ENCODE results near the gene EVL. TPM values are rescaled to one million over a fixed set of nuclear protein-coding genes. Genes with fewer than 3 reads are reported as not detected.

The EVL gene
- total RNA-seq, 3 donors from 2014 or later = 32.0 to 42.8 (median 36.0) TPM

DNA sequence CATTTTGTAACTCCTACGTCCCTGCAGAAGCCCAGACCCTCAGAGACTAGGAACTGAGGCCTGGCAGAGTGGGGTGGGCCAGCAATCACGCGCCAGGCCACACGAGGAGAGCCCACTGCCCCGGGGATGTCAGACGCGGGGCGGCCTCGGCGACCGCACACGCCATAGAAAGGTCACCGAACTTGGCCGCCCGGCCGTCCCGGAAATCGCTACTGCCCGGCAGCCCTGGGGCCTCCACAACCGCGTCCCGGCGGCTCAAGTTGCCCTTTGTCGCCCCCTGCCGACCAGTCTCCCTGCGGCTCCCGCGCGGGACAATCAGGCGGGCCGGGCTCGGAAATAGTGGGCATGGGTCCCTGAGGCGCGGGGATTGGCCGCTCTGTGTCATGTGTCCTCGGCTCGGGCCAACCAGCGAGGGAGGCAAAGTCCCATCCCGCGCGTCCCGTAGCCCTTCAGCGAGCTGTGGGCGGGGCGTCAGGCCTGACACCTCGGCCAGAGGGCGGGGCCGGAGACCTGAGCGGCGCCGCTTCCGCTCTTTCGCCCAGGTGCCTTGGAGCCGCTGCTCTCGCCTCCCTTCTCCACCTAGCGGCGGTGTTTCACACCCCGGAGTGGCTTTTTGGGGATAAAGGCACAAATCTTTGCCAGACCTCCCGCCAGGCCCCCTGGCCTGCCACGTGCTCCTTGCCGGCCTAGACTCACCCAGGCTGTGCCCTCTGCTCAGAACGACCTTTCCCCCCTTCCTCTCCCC is 127.6 kb downstream of the EVL start:
- DNase-seq = peak; percentile 100
- H3K4me3 ChIP-seq = no peak overlapping the region
- peak; percentile 95 for TF ChIP-seq CTCF (IDR thresholded peaks at IDR 0.05)
- H3K4me1 ChIP-seq (ENCODE audit: low read depth) = peaks cover 19% of the 10 kb centered on the region
- intact Hi-C loops (cut with DNase I, micrococcal nuclease) = loop anchor here in 1 of 2 donors (5.0 kb wide), 1 partner anchor 211 kb away; no protein-coding TSS in a partner anchor
- ATAC-seq = peak; percentile 99
- H3K36me3 ChIP-seq (ENCODE audit: low read depth) = peaks cover 4% of the 10 kb centered on the region
- no peaks in the 10 kb centered on the region for H3K9me3 ChIP-seq

Small RNAs within 50 kb of the gene (microRNA-seq; reads per million reads assigned to microRNA genes)
- gene MIR151B = 66.1 reads per million, percentile 57 among the genes with 10 or more reads in this experiment
- gene MIR342 = 1,679 reads per million, percentile 86 among the genes with 10 or more reads in this experiment

Other genes starting within 250 kb of the EVL start
- gene DEGS2, start 94.2 kb downstream of the EVL start, total RNA-seq = 10 to 100 TPM in 2 of 3 donors, 1 to 10 TPM in 1; 6.2 to 28.5 (median 27.9) TPM
- gene YY1, start 173.7 kb downstream of the EVL start, total RNA-seq = 10 to 100 TPM; 60.8 to 78.7 (median 72.9) TPM
- 10 to 100 TPM; 19.6 to 28.2 (median 28.1) TPM for gene SLC25A29, start 241.0 kb downstream of the EVL start, total RNA-seq